ENCODE results near the gene BCL2L11.

Gene BCL2L11

DNA sequence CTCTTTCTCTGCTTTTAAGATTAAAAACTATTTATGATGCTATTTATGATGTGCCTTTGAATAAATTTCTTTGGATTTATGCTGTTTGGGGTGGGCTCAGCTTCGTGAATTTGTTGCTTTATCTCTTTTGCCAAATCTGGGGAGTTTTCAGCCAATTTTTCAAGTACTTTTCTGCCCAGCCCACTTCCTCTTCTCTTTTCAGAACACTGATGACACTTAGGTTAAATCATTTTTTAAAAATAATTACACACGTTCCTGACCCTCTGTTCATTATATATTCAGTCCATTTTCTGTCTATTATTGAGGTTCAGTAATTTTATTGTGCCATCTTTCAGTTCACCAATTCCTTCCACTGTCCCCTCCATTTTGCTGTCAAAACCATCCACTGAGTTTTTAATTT lies 14.8 kb upstream of the BCL2L11 start:
- Mint-ChIP-seq H3K4me3 (no peak overlapping the region), H3K27me3 (ENCODE audit: low read depth) (peaks cover 6% of the 10 kb centered on the region), H3K9me3 (no peaks in the 10 kb centered on the region), H3K36me3 (ENCODE audit: low read depth) (no peaks in the 10 kb centered on the region), H3K4me1 (no peaks in the 10 kb centered on the region), H3K27ac (no peak overlapping the region)
- TF ChIP-seq, protein P1, sequence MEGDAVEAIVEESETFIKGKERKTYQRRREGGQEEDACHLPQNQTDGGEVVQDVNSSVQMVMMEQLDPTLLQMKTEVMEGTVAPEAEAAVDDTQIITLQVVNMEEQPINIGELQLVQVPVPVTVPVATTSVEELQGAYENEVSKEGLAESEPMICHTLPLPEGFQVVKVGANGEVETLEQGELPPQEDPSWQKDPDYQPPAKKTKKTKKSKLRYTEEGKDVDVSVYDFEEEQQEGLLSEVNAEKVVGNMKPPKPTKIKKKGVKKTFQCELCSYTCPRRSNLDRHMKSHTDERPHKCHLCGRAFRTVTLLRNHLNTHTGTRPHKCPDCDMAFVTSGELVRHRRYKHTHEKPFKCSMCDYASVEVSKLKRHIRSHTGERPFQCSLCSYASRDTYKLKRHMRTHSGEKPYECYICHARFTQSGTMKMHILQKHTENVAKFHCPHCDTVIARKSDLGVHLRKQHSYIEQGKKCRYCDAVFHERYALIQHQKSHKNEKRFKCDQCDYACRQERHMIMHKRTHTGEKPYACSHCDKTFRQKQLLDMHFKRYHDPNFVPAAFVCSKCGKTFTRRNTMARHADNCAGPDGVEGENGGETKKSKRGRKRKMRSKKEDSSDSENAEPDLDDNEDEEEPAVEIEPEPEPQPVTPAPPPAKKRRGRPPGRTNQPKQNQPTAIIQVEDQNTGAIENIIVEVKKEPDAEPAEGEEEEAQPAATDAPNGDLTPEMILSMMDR (IDR thresholded peaks at IDR 0.05; ENCODE audit: unreplicated experiment in 3 of 3), result no peak

DNA sequence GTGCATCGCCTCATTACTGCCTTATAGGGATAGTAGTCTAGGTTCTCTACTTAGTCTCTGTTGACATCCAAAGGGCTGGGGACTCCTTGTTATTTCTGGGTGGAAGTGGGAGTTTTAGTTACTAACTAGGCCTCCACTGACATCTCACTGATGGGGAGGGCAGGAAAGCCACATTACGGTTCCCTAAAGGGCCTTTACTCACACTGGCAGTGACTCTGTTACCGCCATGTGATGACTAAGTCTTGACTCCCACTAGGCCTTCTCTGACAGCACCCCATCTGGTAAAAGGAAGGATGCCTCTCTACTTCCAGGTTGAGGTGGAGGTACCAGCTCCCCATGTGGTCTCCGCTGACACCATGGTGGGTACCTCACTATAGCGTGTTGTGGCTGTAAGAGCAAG lies 14.0 kb upstream of the BCL2L11 start:
- Mint-ChIP-seq H3K27me3 (ENCODE audit: low read depth) (peaks cover 6% of the 10 kb centered on the region), H3K9me3 (no peaks in the 10 kb centered on the region), H3K27ac (no peak overlapping the region), H3K36me3 (ENCODE audit: low read depth) (no peaks in the 10 kb centered on the region), H3K4me3 (no peak overlapping the region), H3K4me1 (no peaks in the 10 kb centered on the region)
- TF ChIP-seq, protein P1 (IDR thresholded peaks at IDR 0.05; ENCODE audit: unreplicated experiment in 3 of 3), result no peak

DNA sequence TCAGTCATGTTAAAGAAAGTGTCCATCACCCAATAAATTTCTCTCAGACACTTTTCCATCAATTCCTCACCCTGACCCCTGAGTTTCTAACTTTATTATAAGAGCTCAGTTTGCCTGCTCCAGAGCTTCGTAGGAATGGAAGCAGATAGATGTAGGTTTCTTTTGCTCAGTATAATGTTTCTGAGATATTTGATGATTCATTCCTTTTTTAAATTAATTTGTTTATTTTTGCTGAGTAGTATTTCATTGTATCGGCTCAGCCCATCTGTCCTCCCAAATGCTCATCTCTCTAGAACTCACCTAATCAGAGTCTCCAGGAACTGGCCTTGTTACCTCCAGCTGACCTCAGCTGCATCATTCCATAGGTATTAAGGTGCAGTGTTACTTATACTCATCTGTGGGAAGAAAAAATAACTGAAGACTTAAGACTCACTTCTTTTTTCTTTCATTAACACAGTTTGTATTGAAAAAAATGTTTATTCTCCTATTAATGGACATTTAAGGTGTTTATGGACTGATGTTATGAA lies 11.9 kb upstream of the BCL2L11 start:
- TF ChIP-seq, protein P1 (IDR thresholded peaks at IDR 0.05; ENCODE audit: unreplicated experiment in 3 of 3), result no peak
- Mint-ChIP-seq H3K4me3 (no peak overlapping the region), H3K4me1 (no peaks in the 10 kb centered on the region), H3K27me3 (ENCODE audit: low read depth) (peaks cover 12% of the 10 kb centered on the region), H3K27ac (no peak overlapping the region), H3K36me3 (ENCODE audit: low read depth) (no peaks in the 10 kb centered on the region), H3K9me3 (no peaks in the 10 kb centered on the region)

DNA sequence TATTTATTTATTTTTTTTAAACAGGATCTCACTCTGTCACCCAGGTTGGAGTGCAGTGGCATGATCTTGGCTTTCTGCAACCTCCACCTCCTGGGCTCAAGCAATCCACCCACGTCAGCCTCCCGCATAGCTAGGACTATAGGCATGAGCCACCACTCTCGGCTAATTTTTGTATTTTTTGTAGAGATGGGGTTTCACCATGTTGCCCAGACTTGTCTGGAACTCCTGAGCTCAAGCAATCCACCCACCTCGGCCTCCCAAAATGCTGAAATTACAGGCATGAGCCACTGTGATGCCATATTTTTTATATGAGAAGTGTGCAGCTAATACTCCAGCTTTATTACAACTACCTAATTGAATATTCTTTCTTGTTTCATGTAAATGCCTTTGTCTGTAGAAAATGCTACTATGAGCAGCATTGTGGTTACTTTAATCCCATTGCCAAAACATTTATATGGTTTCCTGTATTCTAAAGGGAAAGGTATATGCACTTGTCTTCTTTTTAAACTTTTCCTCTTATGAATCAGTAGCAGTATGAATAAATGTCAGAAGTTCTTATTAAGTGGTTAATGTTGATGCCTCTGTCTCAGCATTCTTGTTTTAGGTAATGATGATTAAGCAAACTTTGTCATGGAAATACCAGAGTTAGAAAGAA lies 9.5 kb upstream of the BCL2L11 start:
- Mint-ChIP-seq H3K27ac (no peak overlapping the region), H3K36me3 (ENCODE audit: low read depth) (no peaks in the 10 kb centered on the region), H3K4me3 (no peak overlapping the region), H3K9me3 (no peaks in the 10 kb centered on the region), H3K27me3 (ENCODE audit: low read depth) (peaks cover 26% of the 10 kb centered on the region), H3K4me1 (peaks cover 6% of the 10 kb centered on the region)
- TF ChIP-seq, protein P1 (IDR thresholded peaks at IDR 0.05; ENCODE audit: unreplicated experiment in 3 of 3), result no peak

DNA sequence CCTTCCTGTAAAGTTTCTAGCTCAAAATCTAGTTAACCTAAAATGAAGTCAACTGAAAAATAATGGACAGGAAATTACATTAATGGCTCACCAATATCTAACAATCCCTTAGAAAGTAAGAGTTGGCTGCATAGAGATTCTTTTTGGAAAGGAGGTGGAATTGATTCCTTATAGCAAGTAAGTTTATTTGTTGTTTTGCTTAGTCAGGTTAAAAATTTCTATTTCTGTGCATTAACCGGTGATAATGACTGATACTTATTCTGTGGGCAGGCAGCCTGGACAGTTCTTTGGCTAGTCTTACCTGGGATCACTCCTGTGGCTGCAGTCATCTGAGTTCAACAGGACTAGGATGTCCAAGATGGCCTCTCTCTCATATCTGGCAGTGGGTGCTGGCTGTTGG lies 6.9 kb upstream of the BCL2L11 start:
- no peak overlapping the region for H3K27ac Mint-ChIP-seq
- H3K36me3 Mint-ChIP-seq (ENCODE audit: low read depth), result no peaks in the 10 kb centered on the region
- H3K9me3 Mint-ChIP-seq, result no peaks in the 10 kb centered on the region
- peaks cover 30% of the 10 kb centered on the region for H3K4me1 Mint-ChIP-seq
- TF ChIP-seq, protein P1 (IDR thresholded peaks at IDR 0.05; ENCODE audit: unreplicated experiment in 3 of 3), result no peak
- H3K27me3 Mint-ChIP-seq (ENCODE audit: low read depth), result peaks cover 52% of the 10 kb centered on the region
- H3K4me3 Mint-ChIP-seq, result no peak overlapping the region

Data from nephron (organoid).